ENCODE data around the gene TMEM131L.

TMEM131L gene

DNA sequence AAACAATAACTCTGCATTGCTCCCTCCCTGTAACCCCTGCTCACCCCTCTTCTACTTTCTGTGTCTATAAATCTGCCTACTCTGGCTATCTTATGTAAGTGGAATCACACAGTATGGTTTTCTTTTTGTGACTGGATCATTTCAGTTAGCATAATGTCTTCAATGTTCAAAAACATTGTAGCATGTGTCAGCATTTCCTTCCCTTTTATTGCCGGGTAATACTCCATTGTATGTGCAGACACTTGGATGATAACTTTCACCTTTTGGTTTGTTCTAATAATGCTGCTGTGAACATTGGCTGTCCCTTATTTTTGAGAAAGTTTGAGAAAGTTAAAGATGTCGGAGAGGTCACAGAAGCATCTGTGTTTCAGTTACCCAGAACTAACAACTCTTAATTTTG lies 157.3 kb downstream of the TMEM131L start:
- Histone ChIP-seq H3K4me1 (ENCODE audit: control insufficient read depth, low read depth, low read length) (peaks cover 18% of the 10 kb centered on the region), H3K27ac (ENCODE audit: low read length) (no peak overlapping the region), H3K9ac (ENCODE audit: low read length) (no peak overlapping the region), H3K27me3 (ENCODE audit: control insufficient read depth, insufficient read depth, low read length) (no peaks in the 10 kb centered on the region), H3K4me3 (ENCODE audit: low read length) (no peak overlapping the region), H3K9me3 (ENCODE audit: control insufficient read depth, low read depth, low read length) (no peaks in the 10 kb centered on the region), H3K36me3 (ENCODE audit: control insufficient read depth, low read depth, low read length) (peaks cover 54% of the 10 kb centered on the region)

DNA sequence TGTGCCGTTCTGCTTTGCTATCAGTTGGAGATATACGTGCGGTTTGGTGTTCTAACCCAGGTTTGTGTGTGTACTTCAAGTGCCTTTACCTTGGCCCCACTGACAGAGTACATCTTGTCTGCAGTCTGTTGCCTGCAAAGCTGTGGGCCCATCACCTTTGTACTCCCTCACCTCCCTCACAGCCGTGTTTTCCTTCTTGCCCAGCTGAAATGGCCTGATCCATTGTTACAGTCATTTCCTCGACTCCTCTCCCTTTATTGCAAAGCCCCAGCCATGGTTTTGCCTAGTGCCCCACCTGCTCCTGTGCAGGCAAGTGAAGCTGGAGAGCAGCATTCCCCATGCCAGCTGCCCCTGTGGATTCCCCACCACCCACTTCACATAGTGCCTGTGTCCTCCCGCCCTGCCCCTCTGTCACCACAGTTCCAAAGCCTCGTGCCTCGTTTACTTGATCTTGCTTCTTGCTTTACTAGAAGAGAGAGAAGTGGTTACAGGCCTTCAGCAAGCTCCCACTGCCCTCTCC lies 162.7 kb downstream of the TMEM131L start:
- H3K9me3 ChIP-seq (ENCODE audit: control insufficient read depth, low read depth, low read length), result no peaks in the 10 kb centered on the region
- no peak overlapping the region for H3K4me3 ChIP-seq (ENCODE audit: low read length)
- no peak overlapping the region for H3K27ac ChIP-seq (ENCODE audit: low read length)
- no peaks in the 10 kb centered on the region for H3K4me1 ChIP-seq (ENCODE audit: control insufficient read depth, low read depth, low read length)
- H3K27me3 ChIP-seq (ENCODE audit: control insufficient read depth, insufficient read depth, low read length), result no peaks in the 10 kb centered on the region
- peaks cover 40% of the 10 kb centered on the region for H3K36me3 ChIP-seq (ENCODE audit: control insufficient read depth, low read depth, low read length)
- H3K9ac ChIP-seq (ENCODE audit: low read length), result no peak overlapping the region

DNA sequence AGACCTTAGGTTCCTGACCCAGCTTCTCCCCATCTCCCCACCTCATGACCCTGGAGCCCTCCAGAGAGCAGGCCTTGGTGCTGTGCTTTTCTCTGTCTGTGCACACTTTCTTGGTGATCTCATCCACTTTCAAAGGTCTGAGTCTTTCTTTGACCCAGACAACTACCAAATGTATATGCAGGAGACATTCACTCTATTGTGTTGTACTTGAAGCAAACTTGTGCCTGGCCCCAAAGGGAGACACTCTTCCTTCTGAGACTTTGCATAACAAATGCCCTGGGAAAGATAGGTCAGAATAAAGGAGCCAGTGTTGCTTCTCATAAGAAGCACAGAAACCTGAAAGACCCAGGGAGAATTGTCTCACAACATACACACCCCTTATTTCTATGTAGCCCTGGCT lies 163.6 kb downstream of the TMEM131L start:
- no peak overlapping the region for H3K9ac ChIP-seq (ENCODE audit: low read length)
- H3K27ac ChIP-seq (ENCODE audit: low read length), result no peak overlapping the region

GRCh38 chr4:153634738-153635353 lies 168.7 kb downstream of the TMEM131L start:
- H3K27ac ChIP-seq (ENCODE audit: low read length), result no peak overlapping the region
- H3K4me3 ChIP-seq (ENCODE audit: low read length), result no peak overlapping the region
- no peaks in the 10 kb centered on the region for H3K27me3 ChIP-seq (ENCODE audit: control insufficient read depth, insufficient read depth, low read length)
- H3K9ac ChIP-seq (ENCODE audit: low read length), result no peak overlapping the region
- no peaks in the 10 kb centered on the region for H3K4me1 ChIP-seq (ENCODE audit: control insufficient read depth, low read depth, low read length)
- no peaks in the 10 kb centered on the region for H3K9me3 ChIP-seq (ENCODE audit: control insufficient read depth, low read depth, low read length)
- peaks cover 32% of the 10 kb centered on the region for H3K36me3 ChIP-seq (ENCODE audit: control insufficient read depth, low read depth, low read length)

More for the DNA sequence above, 163.6 kb downstream of the TMEM131L start:
- no peaks in the 10 kb centered on the region for H3K27me3 ChIP-seq (ENCODE audit: control insufficient read depth, insufficient read depth, low read length)
- peaks cover 45% of the 10 kb centered on the region for H3K36me3 ChIP-seq (ENCODE audit: control insufficient read depth, low read depth, low read length)
- H3K4me3 ChIP-seq (ENCODE audit: low read length), result no peak overlapping the region
- no peaks in the 10 kb centered on the region for H3K4me1 ChIP-seq (ENCODE audit: control insufficient read depth, low read depth, low read length)
- no peaks in the 10 kb centered on the region for H3K9me3 ChIP-seq (ENCODE audit: control insufficient read depth, low read depth, low read length)

DNA sequence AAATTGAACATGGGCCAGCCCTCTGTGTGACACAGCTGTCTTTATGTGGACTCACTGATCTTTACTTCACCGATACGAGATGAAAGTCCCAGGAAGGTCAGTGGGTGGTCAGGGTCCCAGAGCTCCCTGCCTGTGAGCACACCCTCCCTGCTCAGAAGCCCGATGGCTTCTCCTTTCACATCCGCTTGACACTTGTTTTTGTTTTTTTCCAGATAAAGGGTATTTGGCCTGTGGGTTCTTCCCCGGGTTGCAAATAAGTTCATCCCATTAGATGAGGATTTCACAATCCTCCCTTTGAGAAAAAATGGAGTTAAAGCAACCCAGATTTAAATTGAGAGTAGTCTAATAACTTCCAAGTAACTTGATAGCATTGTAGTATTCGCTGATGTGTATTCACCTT lies 169.7 kb downstream of the TMEM131L start:
- H3K36me3 ChIP-seq (ENCODE audit: control insufficient read depth, low read depth, low read length), result peaks cover 25% of the 10 kb centered on the region
- H3K27me3 ChIP-seq (ENCODE audit: control insufficient read depth, insufficient read depth, low read length), result no peaks in the 10 kb centered on the region
- no peaks in the 10 kb centered on the region for H3K4me1 ChIP-seq (ENCODE audit: control insufficient read depth, low read depth, low read length)
- H3K27ac ChIP-seq (ENCODE audit: low read length), result no peak overlapping the region
- no peak overlapping the region for H3K4me3 ChIP-seq (ENCODE audit: low read length)
- no peaks in the 10 kb centered on the region for H3K9me3 ChIP-seq (ENCODE audit: control insufficient read depth, low read depth, low read length)
- H3K9ac ChIP-seq (ENCODE audit: low read length), result no peak overlapping the region

DNA sequence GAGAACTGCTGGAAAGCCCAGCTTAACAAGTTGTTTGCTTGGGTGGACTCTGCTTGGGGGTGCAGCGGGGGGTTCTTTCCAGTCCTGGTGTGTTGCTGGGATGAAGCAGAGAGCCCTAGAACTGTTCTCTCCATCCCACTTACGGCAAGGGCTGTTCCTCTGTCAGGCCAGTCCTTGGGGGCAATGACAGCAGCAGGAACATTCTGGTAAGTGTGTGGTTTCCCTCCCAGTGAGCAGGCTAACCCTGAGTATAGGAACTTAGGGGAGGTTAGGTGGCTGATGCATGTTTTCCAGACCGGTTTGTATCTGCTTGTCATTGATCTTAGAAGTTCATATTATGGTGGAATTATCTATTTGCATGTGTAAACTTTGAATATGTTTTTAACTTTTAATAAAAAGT lies 171.0 kb downstream of the TMEM131L start:
- no peaks in the 10 kb centered on the region for H3K27me3 ChIP-seq (ENCODE audit: control insufficient read depth, insufficient read depth, low read length)
- H3K9ac ChIP-seq (ENCODE audit: low read length), result no peak overlapping the region
- H3K27ac ChIP-seq (ENCODE audit: low read length), result no peak overlapping the region
- H3K9me3 ChIP-seq (ENCODE audit: control insufficient read depth, low read depth, low read length), result no peaks in the 10 kb centered on the region
- peaks cover 25% of the 10 kb centered on the region for H3K36me3 ChIP-seq (ENCODE audit: control insufficient read depth, low read depth, low read length)
- no peak overlapping the region for H3K4me3 ChIP-seq (ENCODE audit: low read length)
- H3K4me1 ChIP-seq (ENCODE audit: control insufficient read depth, low read depth, low read length), result no peaks in the 10 kb centered on the region

DNA sequence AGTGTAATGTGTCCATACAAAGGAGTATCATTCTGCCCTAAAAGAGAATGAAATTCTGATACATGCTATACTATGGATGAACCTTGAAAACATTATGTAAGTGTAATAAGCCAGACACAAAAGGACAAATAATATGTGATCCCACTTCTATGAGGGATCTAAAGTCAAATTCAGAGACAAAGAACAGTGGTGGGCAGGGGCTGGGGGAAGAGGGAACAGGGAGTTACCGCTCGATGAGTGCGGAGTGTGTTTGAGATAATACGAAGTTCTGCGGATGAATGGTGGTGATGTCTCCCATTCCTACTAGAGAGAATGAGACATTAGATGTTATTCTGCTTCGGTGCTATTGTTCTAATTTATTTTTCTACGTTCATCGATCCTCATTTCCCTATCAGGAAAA lies 171.9 kb downstream of the TMEM131L start:
- H3K36me3 ChIP-seq (ENCODE audit: control insufficient read depth, low read depth, low read length), result peaks cover 25% of the 10 kb centered on the region
- H3K9ac ChIP-seq (ENCODE audit: low read length), result no peak overlapping the region

GRCh38 chr4:153638999-153639398 lies 172.8 kb downstream of the TMEM131L start:
- Histone ChIP-seq H3K4me1 (ENCODE audit: control insufficient read depth, low read depth, low read length) (no peaks in the 10 kb centered on the region), H3K27me3 (ENCODE audit: control insufficient read depth, insufficient read depth, low read length) (no peaks in the 10 kb centered on the region), H3K9ac (ENCODE audit: low read length) (no peak overlapping the region), H3K27ac (ENCODE audit: low read length) (no peak overlapping the region), H3K4me3 (ENCODE audit: low read length) (no peak overlapping the region), H3K9me3 (ENCODE audit: control insufficient read depth, low read depth, low read length) (no peaks in the 10 kb centered on the region), H3K36me3 (ENCODE audit: control insufficient read depth, low read depth, low read length) (peaks cover 24% of the 10 kb centered on the region)

More for the DNA sequence above, 171.9 kb downstream of the TMEM131L start:
- Histone ChIP-seq H3K9me3 (ENCODE audit: control insufficient read depth, low read depth, low read length) (no peaks in the 10 kb centered on the region), H3K4me3 (ENCODE audit: low read length) (no peak overlapping the region), H3K4me1 (ENCODE audit: control insufficient read depth, low read depth, low read length) (no peaks in the 10 kb centered on the region), H3K27me3 (ENCODE audit: control insufficient read depth, insufficient read depth, low read length) (no peaks in the 10 kb centered on the region), H3K27ac (ENCODE audit: low read length) (no peak overlapping the region)

DNA sequence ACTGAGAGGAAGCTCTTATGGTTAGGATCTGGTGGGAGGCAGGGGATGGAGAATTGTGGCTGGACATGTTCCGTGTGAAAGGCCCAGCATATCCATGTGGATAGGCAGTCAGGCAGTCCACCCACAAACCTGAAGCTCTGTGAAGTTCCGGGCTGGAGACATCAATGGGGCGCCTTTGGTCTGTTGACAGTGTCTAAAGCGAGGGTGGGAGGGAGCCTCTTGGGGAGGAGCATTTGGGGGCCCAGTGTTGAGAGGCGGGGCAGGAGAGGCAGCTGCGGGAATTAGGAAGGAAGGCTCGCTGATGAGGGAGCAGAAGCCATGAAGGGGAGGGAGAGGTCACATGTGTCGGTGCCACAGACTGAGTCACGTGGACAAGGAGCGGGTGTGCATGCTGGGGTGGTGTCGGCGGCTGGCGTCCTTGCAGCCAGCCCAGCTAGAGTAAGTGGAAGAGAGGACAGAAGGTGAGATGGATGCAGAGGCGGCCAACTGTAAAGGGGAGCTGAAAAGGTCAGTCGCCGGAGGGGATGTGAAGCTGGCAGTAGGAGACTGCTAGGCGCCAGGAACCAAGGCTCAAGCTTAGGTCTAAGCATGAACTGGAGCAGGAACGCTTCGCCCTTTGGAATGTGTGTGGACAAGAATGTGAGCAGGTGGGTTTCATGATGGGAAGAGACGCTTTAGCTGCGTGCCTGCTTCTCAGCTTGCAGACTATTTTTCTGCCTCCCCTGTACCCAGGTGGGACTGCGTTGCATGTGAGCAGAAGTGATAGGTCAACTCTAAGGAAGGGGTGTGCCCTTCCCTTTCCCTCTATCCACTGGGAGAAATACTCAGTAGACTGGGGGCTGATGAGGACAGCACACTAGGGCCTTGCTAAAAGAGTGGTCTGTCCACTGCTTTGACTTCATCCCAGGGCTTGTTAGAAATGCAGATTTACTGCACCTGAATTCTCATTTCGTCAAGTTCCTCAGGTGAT lies 174.0 kb downstream of the TMEM131L start:
- H3K9ac ChIP-seq (ENCODE audit: low read length), result no peak overlapping the region
- no peak overlapping the region for H3K27ac ChIP-seq (ENCODE audit: low read length)
- peaks cover 16% of the 10 kb centered on the region for H3K36me3 ChIP-seq (ENCODE audit: control insufficient read depth, low read depth, low read length)
- no peaks in the 10 kb centered on the region for H3K9me3 ChIP-seq (ENCODE audit: control insufficient read depth, low read depth, low read length)
- no peaks in the 10 kb centered on the region for H3K27me3 ChIP-seq (ENCODE audit: control insufficient read depth, insufficient read depth, low read length)
- no peak overlapping the region for H3K4me3 ChIP-seq (ENCODE audit: low read length)
- no peaks in the 10 kb centered on the region for H3K4me1 ChIP-seq (ENCODE audit: control insufficient read depth, low read depth, low read length)

GRCh38 chr4:153641532-153641931 lies 175.4 kb downstream of the TMEM131L start:
- Histone ChIP-seq H3K27ac (ENCODE audit: low read length) (no peak overlapping the region), H3K4me3 (ENCODE audit: low read length) (no peak overlapping the region), H3K36me3 (ENCODE audit: control insufficient read depth, low read depth, low read length) (peaks cover 3% of the 10 kb centered on the region), H3K9me3 (ENCODE audit: control insufficient read depth, low read depth, low read length) (no peaks in the 10 kb centered on the region), H3K4me1 (ENCODE audit: control insufficient read depth, low read depth, low read length) (no peaks in the 10 kb centered on the region), H3K27me3 (ENCODE audit: control insufficient read depth, insufficient read depth, low read length) (no peaks in the 10 kb centered on the region), H3K9ac (ENCODE audit: low read length) (no peak overlapping the region)

DNA sequence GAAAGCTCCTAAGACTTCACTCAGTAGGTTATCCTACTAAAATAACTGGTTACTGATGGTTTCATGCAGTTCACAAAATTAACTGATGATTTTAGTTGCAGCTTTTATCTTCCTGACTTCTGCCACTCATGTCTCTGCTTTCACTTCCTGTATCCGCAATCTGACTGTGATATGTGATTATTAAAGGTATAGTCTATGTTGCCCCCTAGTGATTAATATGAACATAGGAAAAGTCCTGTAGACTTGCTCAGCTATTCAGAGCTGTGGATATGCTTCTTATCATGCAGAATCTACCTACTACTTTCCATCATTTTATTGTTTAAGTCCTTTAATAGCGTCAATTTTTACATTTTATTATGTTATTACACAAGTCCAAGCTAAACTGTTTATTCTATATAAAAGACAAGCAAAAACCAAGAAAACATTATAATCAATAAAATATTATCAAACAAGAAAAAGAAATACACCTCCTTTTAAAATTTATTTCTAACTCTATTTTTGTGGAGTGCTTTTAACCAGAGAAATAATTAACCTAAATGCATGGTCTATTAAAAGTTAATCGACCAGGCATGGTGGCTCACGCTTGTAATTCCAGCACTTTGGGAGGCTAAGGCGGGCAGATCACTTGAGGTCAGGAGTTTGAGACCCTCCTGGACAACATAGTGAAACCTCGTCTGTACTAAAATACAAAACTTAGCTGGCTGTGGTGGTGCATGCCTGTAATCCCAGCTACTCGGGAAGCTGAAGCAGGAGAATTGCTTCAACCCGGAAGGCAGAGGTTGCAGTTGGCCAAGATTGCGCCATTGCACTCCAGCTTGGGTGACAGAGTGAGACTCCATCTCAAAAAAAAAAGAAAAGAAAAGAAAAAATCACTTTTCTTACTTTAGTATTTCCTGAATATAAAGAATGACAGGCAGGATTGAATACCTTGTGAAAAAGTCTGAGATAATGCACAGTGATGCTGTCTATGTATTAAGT lies 177.5 kb downstream of the TMEM131L start:
- Histone ChIP-seq H3K27me3 (ENCODE audit: control insufficient read depth, insufficient read depth, low read length) (no peaks in the 10 kb centered on the region), H3K27ac (ENCODE audit: low read length) (no peak overlapping the region), H3K4me1 (ENCODE audit: control insufficient read depth, low read depth, low read length) (no peaks in the 10 kb centered on the region), H3K36me3 (ENCODE audit: control insufficient read depth, low read depth, low read length) (no peaks in the 10 kb centered on the region), H3K9ac (ENCODE audit: low read length) (no peak overlapping the region), H3K4me3 (ENCODE audit: low read length) (no peak overlapping the region), H3K9me3 (ENCODE audit: control insufficient read depth, low read depth, low read length) (no peaks in the 10 kb centered on the region)

Measured in iPS-18a (cell line).